Endothelial cell (in vitro differentiated cells): ENCODE measurements around the gene USP8. TPM values are rescaled to one million over a fixed set of nuclear protein-coding genes. Genes with fewer than 3 reads are reported as not detected.

Experiments
- DNase-seq: peaks from one replicate; pipeline ENCODE4 v3.0.0; 2021; ENCODE audit warnings: low spot score
- H3K27ac Mint-ChIP-seq: one replicate; pipeline ENCODE4 v1.8.0; 2021; ENCODE audit warnings: mixed read lengths, inconsistent platforms; ENCODE audit not compliant: unreplicated experiment
- H3K27me3 Mint-ChIP-seq: one replicate; pipeline ENCODE4 v1.8.0; 2021; ENCODE audit warnings: mild to moderate bottlenecking, moderate library complexity, mixed read lengths, inconsistent platforms; ENCODE audit not compliant: unreplicated experiment
- H3K36me3 Mint-ChIP-seq: one replicate; pipeline ENCODE4 v1.8.0; 2021; ENCODE audit warnings: mild to moderate bottlenecking, low read depth, mixed read lengths, inconsistent platforms; ENCODE audit not compliant: unreplicated experiment
- H3K4me1 Mint-ChIP-seq: one replicate; pipeline ENCODE4 v1.8.0; 2021; ENCODE audit warnings: mild to moderate bottlenecking, mixed read lengths, inconsistent platforms; ENCODE audit not compliant: unreplicated experiment
- H3K4me3 Mint-ChIP-seq: one replicate; pipeline ENCODE4 v1.8.0; 2021; ENCODE audit warnings: mild to moderate bottlenecking, mixed read lengths, inconsistent platforms; ENCODE audit not compliant: unreplicated experiment
- H3K9me3 Mint-ChIP-seq: one replicate; pipeline ENCODE4 v1.8.0; 2021; ENCODE audit warnings: mixed read lengths, inconsistent platforms; ENCODE audit not compliant: unreplicated experiment
- total RNA-seq: library from RNA; stranded (reverse); fragmentation: NEBNext Ultra II Directional; extraction: Animal tissue kit (Norgen Biotek cat#: 25700); gene quantifications from one replicate; pipeline ENCODE4 v1.2.1, GENCODE V29; 2021; ENCODE audit not compliant: unreplicated experiment
- TF ChIP-seq, protein P1 (sequence below): fragments of 200-600 bp; sonication (generic); IDR thresholded peaks from one replicate; pipeline ENCODE4 v1.5.0; 2021; ENCODE audit warnings: antibody characterized with exemption; ENCODE audit not compliant: unreplicated experiment

USP8 gene
- total RNA-seq, 1 donor from 2014 or later: 50.4 TPM

DNA sequence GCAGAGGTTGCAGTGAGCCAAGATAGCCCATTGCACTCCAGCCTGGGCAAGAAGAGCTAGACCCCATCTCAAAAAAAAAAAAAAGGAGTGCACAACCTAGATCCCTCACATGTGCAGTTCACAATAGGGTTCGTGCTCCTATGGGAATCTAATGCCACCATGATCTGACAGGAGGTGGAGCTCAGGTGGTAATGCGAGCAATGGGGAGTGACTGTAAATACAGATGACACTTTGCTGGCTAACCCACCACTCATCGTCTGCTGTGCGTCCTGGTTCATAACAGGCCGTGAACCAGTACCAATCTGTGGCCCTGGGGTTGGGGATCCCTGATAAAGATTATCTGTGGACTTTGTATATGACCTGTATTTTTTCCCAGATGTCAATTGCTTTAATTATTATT lies 16.7 kb downstream of the USP8 start:
- Mint-ChIP-seq H3K4me1 (no peaks in the 10 kb centered on the region), H3K4me3 (no peak overlapping the region), H3K9me3 (no peaks in the 10 kb centered on the region), H3K27me3 (no peaks in the 10 kb centered on the region), H3K36me3 (peaks cover 3% of the 10 kb centered on the region), H3K27ac (no peak overlapping the region)
- DNase-seq: no peak
- TF ChIP-seq, protein P1, sequence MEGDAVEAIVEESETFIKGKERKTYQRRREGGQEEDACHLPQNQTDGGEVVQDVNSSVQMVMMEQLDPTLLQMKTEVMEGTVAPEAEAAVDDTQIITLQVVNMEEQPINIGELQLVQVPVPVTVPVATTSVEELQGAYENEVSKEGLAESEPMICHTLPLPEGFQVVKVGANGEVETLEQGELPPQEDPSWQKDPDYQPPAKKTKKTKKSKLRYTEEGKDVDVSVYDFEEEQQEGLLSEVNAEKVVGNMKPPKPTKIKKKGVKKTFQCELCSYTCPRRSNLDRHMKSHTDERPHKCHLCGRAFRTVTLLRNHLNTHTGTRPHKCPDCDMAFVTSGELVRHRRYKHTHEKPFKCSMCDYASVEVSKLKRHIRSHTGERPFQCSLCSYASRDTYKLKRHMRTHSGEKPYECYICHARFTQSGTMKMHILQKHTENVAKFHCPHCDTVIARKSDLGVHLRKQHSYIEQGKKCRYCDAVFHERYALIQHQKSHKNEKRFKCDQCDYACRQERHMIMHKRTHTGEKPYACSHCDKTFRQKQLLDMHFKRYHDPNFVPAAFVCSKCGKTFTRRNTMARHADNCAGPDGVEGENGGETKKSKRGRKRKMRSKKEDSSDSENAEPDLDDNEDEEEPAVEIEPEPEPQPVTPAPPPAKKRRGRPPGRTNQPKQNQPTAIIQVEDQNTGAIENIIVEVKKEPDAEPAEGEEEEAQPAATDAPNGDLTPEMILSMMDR: no peak

DNA sequence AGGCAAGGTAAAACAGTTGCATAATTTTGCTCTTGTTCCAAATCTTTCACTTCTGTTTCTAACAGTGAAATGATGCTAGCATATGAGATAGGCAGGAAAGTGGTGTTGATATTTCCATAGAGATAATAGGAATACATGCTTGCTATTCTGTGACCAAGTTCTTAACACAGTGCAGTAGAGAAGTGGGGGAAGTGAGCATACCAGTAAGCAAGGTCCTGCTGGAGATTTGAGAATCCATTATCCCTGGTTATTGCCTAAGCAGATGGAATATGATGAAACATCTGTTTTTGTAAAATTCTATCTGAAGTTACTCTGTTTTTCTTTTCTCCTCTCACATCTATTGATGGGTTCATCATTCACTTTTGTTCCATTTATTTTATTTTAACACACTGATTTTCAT lies 28.7 kb downstream of the USP8 start:
- peaks cover 22% of the 10 kb centered on the region for H3K36me3 Mint-ChIP-seq
- H3K27me3 Mint-ChIP-seq: no peaks in the 10 kb centered on the region
- H3K9me3 Mint-ChIP-seq: no peaks in the 10 kb centered on the region
- no peak overlapping the region for H3K27ac Mint-ChIP-seq
- no peak for DNase-seq
- TF ChIP-seq, protein P1: no peak
- no peak overlapping the region for H3K4me3 Mint-ChIP-seq
- no peaks in the 10 kb centered on the region for H3K4me1 Mint-ChIP-seq

DNA sequence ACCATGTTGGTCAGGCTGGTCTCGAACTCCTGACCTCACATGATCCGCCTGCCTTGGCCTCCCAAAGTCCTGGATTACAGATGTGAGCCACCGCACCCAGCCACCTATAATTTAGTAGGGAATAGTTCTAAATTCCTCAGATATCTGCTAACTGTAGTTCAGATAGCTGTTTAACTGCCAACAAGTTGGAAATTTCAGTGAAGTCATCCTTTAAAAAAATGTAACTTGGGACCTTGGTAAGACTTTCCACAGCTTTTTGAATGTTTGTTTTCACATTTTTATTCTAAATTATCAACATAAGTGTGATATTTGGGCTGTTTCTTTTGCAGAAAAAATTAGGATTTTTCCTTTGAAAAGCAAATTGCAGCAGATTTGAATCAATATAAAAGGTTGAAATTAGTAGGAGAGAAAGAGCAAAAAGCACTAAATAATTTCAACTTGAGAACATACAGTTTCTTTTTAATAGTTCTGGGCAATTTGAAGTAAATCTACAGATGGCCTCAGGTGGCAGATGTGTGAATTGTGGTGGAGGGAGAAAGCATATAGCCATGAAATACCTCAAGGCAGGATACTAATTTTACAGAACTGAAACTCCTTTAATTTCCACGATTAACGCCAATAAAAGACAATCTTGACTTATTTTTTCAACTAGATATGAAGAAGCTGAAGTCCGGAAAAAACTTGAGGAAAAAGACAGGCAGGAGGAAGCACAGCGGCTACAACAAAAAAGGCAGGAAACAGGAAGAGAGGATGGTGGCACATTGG lies 34.3 kb downstream of the USP8 start:
- TF ChIP-seq, protein P1: no peak
- H3K4me3 Mint-ChIP-seq: peak overlapping the region; percentile 23
- H3K27ac Mint-ChIP-seq: peak overlapping the region; percentile 93
- DNase-seq: no peak
- peaks cover 27% of the 10 kb centered on the region for H3K36me3 Mint-ChIP-seq
- peaks cover 11% of the 10 kb centered on the region for H3K4me1 Mint-ChIP-seq
- no peaks in the 10 kb centered on the region for H3K9me3 Mint-ChIP-seq
- peaks cover 2% of the 10 kb centered on the region for H3K27me3 Mint-ChIP-seq

DNA sequence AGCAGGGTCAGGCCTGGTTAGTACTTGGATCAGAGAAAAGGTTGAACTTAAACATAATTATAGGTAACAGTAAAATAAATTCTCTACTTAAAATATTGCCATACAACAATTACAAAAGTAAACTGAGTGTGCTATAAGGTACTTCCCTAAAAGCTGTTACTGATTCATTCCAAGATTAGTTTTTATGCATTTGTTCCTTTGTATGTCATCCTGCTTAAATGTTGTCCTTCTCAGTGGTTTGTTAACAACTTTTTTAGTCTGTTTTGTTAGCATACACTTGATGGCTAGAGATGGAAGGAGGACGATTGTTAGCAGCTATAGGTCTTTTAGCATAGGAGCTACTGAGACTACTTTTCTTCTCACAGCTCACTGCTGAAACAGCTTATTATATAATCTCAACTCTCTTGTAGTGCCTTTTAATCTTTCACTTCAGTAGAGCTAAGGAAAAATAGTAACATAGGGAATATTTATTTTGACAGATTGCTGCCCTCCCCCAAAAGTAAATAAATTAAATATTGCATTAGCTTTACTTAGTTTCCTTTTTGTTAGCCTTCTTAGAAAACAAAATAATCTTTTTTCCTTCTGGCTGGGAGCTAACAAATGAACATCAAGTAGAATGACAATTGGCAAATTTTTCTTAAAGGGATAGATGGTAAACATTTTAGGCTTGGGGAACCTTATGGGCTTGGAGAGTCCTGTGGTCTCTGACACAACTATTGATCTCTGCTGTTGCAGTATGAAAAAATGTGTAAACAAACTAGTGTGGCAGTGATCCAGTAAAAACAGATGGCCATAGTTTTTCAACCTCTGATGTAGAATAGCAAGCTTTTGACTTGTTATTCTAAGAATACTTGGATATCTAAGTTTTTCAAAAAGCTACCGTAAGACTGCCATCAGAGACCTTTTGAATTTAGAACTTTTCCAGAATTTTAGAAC lies 39.5 kb downstream of the USP8 start:
- Mint-ChIP-seq H3K27ac (no peak overlapping the region), H3K4me3 (no peak overlapping the region), H3K27me3 (peaks cover 3% of the 10 kb centered on the region), H3K36me3 (peaks cover 19% of the 10 kb centered on the region), H3K4me1 (peaks cover 6% of the 10 kb centered on the region), H3K9me3 (no peaks in the 10 kb centered on the region)
- no peak for DNase-seq
- TF ChIP-seq, protein P1: no peak
